Tracheal epithelial cell (primary cell): Measurements from ENCODE around the gene DIMT1. TPM values are rescaled to one million over a fixed set of nuclear protein-coding genes. Genes with fewer than 3 reads are reported as not detected.

Experiments
- total RNA-seq: library from RNA; depleted of rRNA; stranded (reverse); fragments of >200 nt; gene quantifications from 2 replicates; pipeline ENCODE4 v1.2.1, GENCODE V29; 2014

The DIMT1 gene
- 32.0 and 48.2 TPM in 2 replicates for total RNA-seq

DNA sequence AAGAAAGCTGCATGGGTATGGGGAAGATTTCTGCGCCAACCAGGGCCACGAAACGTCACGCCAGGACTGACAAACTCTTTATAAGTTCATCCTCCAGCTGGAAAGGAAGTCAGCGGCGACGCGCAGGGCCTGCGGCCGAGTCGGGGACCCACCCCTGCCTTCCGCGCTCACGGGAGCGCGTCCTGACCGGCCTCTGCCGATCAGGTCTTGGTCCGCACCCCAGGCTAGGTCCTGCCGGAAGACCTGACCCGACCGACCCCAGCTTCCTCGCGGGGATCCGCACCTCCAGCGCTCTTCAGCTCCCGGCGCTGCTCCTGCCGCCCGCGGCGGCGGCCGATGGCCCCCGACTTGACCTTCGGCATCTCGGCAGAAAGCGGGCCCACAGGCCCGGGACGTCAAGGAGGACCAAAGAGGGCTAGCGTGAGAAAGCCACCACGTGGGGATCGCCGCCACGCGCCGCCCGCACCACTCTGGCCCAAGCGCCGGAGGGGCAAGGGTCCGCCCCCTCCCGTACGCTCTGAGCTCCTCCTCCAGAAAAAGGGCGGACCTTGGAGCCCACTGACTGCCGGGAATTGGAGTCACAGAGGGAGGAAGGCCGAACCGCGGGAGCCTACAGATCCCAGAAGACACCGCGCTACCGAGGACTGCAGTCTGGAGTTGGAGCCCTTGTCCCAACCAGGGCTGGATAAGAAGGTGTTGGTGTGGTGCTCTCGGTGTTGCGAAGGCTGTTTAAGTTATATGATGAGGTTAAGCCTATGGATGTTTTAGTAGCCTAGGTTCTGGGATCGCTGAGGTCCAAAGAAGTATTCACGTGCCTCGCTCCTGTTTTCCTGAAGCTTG is at the start of gene DIMT1:
DIMT1 (minus strand) TSS at position 495 of the 840 bp plus-strand sequence; CDS start at position 362, 133 bp downstream.

DNA sequence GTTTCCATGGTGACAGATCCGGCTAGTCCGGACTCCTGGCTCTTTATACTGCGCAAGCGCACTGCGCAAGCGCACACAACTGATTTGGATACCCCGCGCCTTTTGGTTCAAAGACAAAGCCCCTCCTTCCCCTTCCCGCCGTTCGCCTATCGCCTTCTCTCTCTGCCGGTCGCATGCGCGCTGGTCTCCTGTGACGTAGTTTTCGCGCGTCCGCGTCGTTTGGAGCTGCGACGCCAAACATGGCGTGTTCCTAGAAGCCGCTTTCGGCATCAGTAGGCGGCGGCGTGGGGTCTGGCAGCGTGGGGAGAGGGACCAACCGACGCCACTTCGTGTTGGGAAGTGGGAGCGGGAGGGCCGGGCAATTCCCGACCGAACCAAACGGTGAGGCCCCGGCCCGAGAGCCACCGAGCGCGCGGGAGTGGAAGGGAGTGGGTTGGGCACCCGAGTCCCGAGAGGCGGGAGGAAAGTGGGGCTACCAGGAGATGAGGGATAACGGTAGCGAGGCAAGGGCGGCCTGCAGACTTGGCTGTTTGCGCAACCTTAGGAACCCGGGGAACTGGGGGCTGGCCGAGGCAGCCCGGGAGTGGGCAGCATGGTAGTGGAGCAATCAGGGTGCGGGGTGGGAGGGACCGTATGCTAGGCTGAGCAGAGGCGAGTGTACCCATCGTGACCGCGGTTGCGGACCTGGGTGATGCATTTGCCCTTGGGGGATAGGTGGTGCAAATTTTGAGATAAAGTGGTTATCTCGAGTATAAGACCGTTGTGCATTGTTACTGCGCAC is 9.0 kb upstream of the DIMT1 start, which contains the start of gene IPO11:
IPO11 (plus strand) TSS at position 215 of the 781 bp plus-strand sequence. CDS start 24,517 bp downstream, outside the sequence.

Other genes starting within 250 kb of the DIMT1 start
- 57.5 and 63.9 TPM in 2 replicates for gene KIF2A, start 97.7 kb downstream of the DIMT1 start, total RNA-seq
- gene IPO11, start 8.9 kb upstream of the DIMT1 start, total RNA-seq: 19.2 and 23.4 TPM in 2 replicates
- gene LRRC70, start 174.9 kb upstream of the DIMT1 start, total RNA-seq: 0.72 and 1.5 TPM in 2 replicates